Neural progenitor cell (in vitro differentiated cells): Measurements from ENCODE around the gene ARTN. TPM values are rescaled to one million over a fixed set of nuclear protein-coding genes. Genes with fewer than 3 reads are reported as not detected.

Experiments
- DNase-seq: peaks from one replicate; pipeline ENCODE4 v3.0.0-alpha.2; 2016; ENCODE audit warnings: low spot score
- H2AFZ ChIP-seq: fragments of 200-600 bp; sonication (generic); replicated peaks from 2 replicates; pipeline ENCODE4 v1.6.1; 2016; ENCODE audit warnings: antibody characterized with exemption
- H3F3A ChIP-seq: fragments of 200-600 bp; sonication (generic); 2 replicates; pipeline ENCODE4 v1.6.1; 2016; ENCODE audit warnings: antibody characterized with exemption, low read depth
- H3K27ac ChIP-seq: fragments of 200-600 bp; sonication (generic); 2 replicates; pipeline ENCODE4 v1.5.1; 2016; ENCODE audit warnings: mild to moderate bottlenecking
- H3K27me3 ChIP-seq: fragments of 200-600 bp; sonication (generic); 2 replicates; pipeline ENCODE4 v1.6.1; 2016; ENCODE audit warnings: mild to moderate bottlenecking, moderate library complexity
- H3K36me3 ChIP-seq: fragments of 200-600 bp; sonication (generic); 2 replicates; pipeline ENCODE4 v1.5.1; 2016
- H3K4me1 ChIP-seq: fragments of 200-600 bp; sonication (generic); 2 replicates; pipeline ENCODE4 v1.6.1; 2016; ENCODE audit warnings: mixed run types
- H3K4me2 ChIP-seq: fragments of 200-600 bp; sonication (generic); 2 replicates; pipeline ENCODE4 v1.6.1; 2016
- H3K4me3 ChIP-seq: fragments of 200-600 bp; sonication (generic); 2 replicates; pipeline ENCODE4 v1.5.1; 2016
- H3K79me2 ChIP-seq: fragments of 200-600 bp; sonication (generic); 2 replicates; pipeline ENCODE4 v1.6.1; 2016; ENCODE audit warnings: low read depth
- H3K9ac ChIP-seq: fragments of 200-600 bp; sonication (generic); 2 replicates; pipeline ENCODE4 v1.6.1; 2016
- H3K9me3 ChIP-seq: fragments of 200-600 bp; sonication (generic); 2 replicates; pipeline ENCODE4 v1.5.1; 2016; ENCODE audit warnings: low read depth
- H4K20me1 ChIP-seq: fragments of 200-600 bp; sonication (generic); 2 replicates; pipeline ENCODE4 v1.6.1; 2016; ENCODE audit warnings: low read depth
- H3K27ac Mint-ChIP-seq: 3 replicates; pipeline ENCODE4 v1.8.0; 2021; ENCODE audit warnings: mixed read lengths
- H3K27me3 Mint-ChIP-seq: 2 replicates; pipeline ENCODE4 v1.8.0; 2022; ENCODE audit warnings: low read depth, mild to moderate bottlenecking, inconsistent platforms, moderate library complexity, mixed read lengths; ENCODE audit not compliant: insufficient read depth
- H3K36me3 Mint-ChIP-seq: 3 replicates; pipeline ENCODE4 v1.8.0; 2021; ENCODE audit warnings: mixed read lengths
- H3K4me1 Mint-ChIP-seq: 3 replicates; pipeline ENCODE4 v1.8.0; 2021; ENCODE audit warnings: mixed read lengths
- H3K4me3 Mint-ChIP-seq: 3 replicates; pipeline ENCODE4 v1.8.0; 2021; ENCODE audit warnings: mild to moderate bottlenecking, moderate library complexity, mixed read lengths
- H3K9me3 Mint-ChIP-seq: 3 replicates; pipeline ENCODE4 v1.8.0; 2020; ENCODE audit warnings: mixed read lengths
- EZH2 ChIP-seq: fragments of 200-600 bp; sonication (generic); IDR thresholded peaks from 2 replicates; pipeline ENCODE4 v1.6.1; 2017; ENCODE audit warnings: antibody characterized with exemption, mild to moderate bottlenecking, moderate library complexity
- EZH2phosphoT487 ChIP-seq: fragments of 200-600 bp; sonication (generic); IDR thresholded peaks from 2 replicates; pipeline ENCODE4 v1.6.1; 2017; ENCODE audit warnings: antibody characterized with exemption
- total RNA-seq: library from RNA; depleted of rRNA; stranded (reverse); fragments of >200 nt; gene quantifications from 2 replicates; pipeline ENCODE4 v1.2.3, GENCODE V29; 2015; ENCODE audit warnings: low replicate concordance
- TF ChIP-seq, protein P1 (sequence below): fragments of 200-600 bp; sonication (generic); IDR thresholded peaks from 2 replicates; pipeline ENCODE4 v1.5.1; 2017; ENCODE audit warnings: antibody characterized with exemption, mild to moderate bottlenecking

The ARTN gene
- total RNA-seq, 1 donor from 2014 or later: 4.1 TPM

DNA sequence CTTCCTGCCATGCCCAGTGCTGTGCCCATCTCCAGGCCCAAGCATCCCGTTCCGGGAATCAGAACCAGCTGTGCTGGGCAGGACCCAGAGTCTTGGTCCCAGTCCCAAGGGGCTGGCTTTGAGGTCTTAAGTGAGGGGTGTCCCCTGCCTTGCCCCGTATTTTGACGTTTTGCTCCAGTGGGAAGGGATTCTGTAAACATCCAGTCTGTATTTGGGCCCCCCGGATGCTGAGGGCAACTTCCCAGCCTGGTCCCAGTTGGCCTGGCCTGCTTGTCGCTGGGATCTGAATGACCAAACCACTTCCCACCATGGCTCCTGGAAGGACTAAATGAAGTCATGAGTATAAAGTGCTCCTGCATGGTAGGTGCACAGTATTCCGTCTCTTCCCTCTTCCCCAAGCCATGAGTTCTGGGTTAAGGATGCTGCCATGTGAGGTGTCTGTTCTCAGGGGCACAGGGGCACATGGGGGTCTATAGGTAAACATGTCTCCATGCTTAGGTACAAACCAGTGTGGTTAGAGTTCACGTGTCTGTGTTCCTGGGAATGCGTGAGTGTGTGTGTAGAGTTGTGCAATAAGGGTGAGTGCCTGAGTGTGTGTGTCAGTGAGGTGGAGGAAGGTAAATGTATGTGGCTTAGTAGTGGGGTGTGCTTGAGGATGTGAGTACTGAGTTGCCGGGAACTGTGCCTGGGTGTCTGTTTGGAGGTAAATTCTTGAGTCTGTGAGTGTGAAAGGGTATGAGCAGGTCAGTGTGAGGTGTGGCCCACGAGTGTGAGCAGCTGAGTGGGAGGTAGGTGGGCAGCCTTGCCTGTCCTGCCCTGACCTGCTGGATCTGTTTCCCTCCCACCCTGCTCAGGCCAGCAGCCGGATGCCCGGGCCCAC lies 46.9 kb downstream of the ARTN start:
- Mint-ChIP-seq H3K4me3 (peak overlapping the region; percentile 92), H3K27ac (peak overlapping the region; percentile 86), H3K27me3 (peaks cover 4% of the 10 kb centered on the region), H3K9me3 (no peaks in the 10 kb centered on the region), H3K36me3 (peaks cover 27% of the 10 kb centered on the region), H3K4me1 (peaks cover 45% of the 10 kb centered on the region)
- Histone ChIP-seq H3K9me3 (no peaks in the 10 kb centered on the region), H4K20me1 (peaks cover 31% of the 10 kb centered on the region), H3F3A (peaks cover 29% of the 10 kb centered on the region), H3K9ac (peak overlapping the region; percentile 57), H3K4me1 (peaks cover 8% of the 10 kb centered on the region), H3K4me2 (peak overlapping the region; percentile 77), H2AFZ (no peak overlapping the region), H3K4me3 (peak overlapping the region; percentile 89), H3K79me2 (peaks cover 28% of the 10 kb centered on the region), H3K27ac (no peak overlapping the region), H3K27me3 (no peaks in the 10 kb centered on the region), H3K36me3 (no peaks in the 10 kb centered on the region)
- DNase-seq: no peak
- TF ChIP-seq, protein P1, sequence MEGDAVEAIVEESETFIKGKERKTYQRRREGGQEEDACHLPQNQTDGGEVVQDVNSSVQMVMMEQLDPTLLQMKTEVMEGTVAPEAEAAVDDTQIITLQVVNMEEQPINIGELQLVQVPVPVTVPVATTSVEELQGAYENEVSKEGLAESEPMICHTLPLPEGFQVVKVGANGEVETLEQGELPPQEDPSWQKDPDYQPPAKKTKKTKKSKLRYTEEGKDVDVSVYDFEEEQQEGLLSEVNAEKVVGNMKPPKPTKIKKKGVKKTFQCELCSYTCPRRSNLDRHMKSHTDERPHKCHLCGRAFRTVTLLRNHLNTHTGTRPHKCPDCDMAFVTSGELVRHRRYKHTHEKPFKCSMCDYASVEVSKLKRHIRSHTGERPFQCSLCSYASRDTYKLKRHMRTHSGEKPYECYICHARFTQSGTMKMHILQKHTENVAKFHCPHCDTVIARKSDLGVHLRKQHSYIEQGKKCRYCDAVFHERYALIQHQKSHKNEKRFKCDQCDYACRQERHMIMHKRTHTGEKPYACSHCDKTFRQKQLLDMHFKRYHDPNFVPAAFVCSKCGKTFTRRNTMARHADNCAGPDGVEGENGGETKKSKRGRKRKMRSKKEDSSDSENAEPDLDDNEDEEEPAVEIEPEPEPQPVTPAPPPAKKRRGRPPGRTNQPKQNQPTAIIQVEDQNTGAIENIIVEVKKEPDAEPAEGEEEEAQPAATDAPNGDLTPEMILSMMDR: no peak
- TF ChIP-seq EZH2 (no peak), EZH2phosphoT487 (no peak)

- Histone ChIP-seq H2AFZ (no peak overlapping the region), H3K27me3 (no peaks in the 10 kb centered on the region), H3K4me2 (no peak overlapping the region), H3K9ac (no peak overlapping the region), H4K20me1 (peaks cover 25% of the 10 kb centered on the region), H3K79me2 (peaks cover 22% of the 10 kb centered on the region), H3K4me3 (no peak overlapping the region), H3K36me3 (no peaks in the 10 kb centered on the region), H3F3A (peaks cover 24% of the 10 kb centered on the region), H3K9me3 (no peaks in the 10 kb centered on the region), H3K4me1 (peaks cover 5% of the 10 kb centered on the region), H3K27ac (no peak overlapping the region)
- no peak overlapping the region for H3K27ac Mint-ChIP-seq
- DNase-seq: no peak
- no peak overlapping the region for H3K4me3 Mint-ChIP-seq
- peaks cover 31% of the 10 kb centered on the region for H3K36me3 Mint-ChIP-seq
- H3K27me3 Mint-ChIP-seq: peaks cover 4% of the 10 kb centered on the region
- TF ChIP-seq EZH2: no peak
- TF ChIP-seq EZH2phosphoT487: no peak
- TF ChIP-seq, protein P1: no peak
- peaks cover 39% of the 10 kb centered on the region for H3K4me1 Mint-ChIP-seq
- H3K9me3 Mint-ChIP-seq: no peaks in the 10 kb centered on the region
These were observed 47.5 kb downstream of the ARTN start for GRCh38 chr1:43981135-43981491.

- H3K79me2 ChIP-seq: peaks cover 17% of the 10 kb centered on the region
- Mint-ChIP-seq H3K27ac (no peak overlapping the region), H3K4me3 (peak overlapping the region; percentile 65), H3K9me3 (no peaks in the 10 kb centered on the region), H3K36me3 (peaks cover 35% of the 10 kb centered on the region), H3K27me3 (peaks cover 4% of the 10 kb centered on the region), H3K4me1 (peaks cover 35% of the 10 kb centered on the region)
- no peaks in the 10 kb centered on the region for H3K27me3 ChIP-seq
- H3F3A ChIP-seq: peaks cover 24% of the 10 kb centered on the region
- no peak overlapping the region for H2AFZ ChIP-seq
- no peak overlapping the region for H3K4me3 ChIP-seq
- no peaks in the 10 kb centered on the region for H3K9me3 ChIP-seq
- no peak overlapping the region for H3K27ac ChIP-seq
- H3K4me1 ChIP-seq: peaks cover 5% of the 10 kb centered on the region
- no peak for DNase-seq
- peaks cover 20% of the 10 kb centered on the region for H4K20me1 ChIP-seq
- H3K4me2 ChIP-seq: no peak overlapping the region
- H3K36me3 ChIP-seq: no peaks in the 10 kb centered on the region
- H3K9ac ChIP-seq: no peak overlapping the region
- TF ChIP-seq, protein P1: no peak
- no peak for TF ChIP-seq EZH2
- TF ChIP-seq EZH2phosphoT487: no peak
These were observed 48.0 kb downstream of the ARTN start for GRCh38 chr1:43981636-43982035.
